GM12878 (cell line): ENCODE measurements around the gene DRAXIN. TPM values are rescaled to one million over a fixed set of nuclear protein-coding genes. Genes with fewer than 3 reads are reported as not detected.

Source experiments
- ATAC-seq: fragments of 200-7000 bp; cut with Tn5 transposase; 3 replicates; pipeline ENCODE4 v1.9.1; 2020; ENCODE audit warnings: mild to moderate bottlenecking, moderate library complexity
- BruUV-seq: library from RNA; stranded (reverse); fragments of 400-500 nt; replicated peaks from 2 replicates; lab custom pipeline; 2021; lab: Mats Ljungman, UMichigan
- CTCF ChIA-PET: fragments of 300-600 bp; sonication (Branson Sonifier 250); formaldehyde crosslinking; extraction: SDS; loops from one replicate; lab custom pipeline; 2021; ENCODE audit warnings: inconsistent platforms; lab: Yijun Ruan, JAX
- POLR2A ChIA-PET: fragments of 350-600 bp; formaldehyde crosslinking; extraction: SDS; loops from one replicate; lab custom pipeline; 2021; ENCODE audit warnings: inconsistent platforms; lab: Charles Lee
- RAD21 ChIA-PET: fragments of 300-600 bp; sonication (Branson Sonifier 250); formaldehyde crosslinking; loops from one replicate; lab custom pipeline; 2023; ENCODE audit warnings: antibody characterized with exemption; ENCODE audit not compliant: unreplicated experiment; lab: Charles Lee
- SMC1A ChIA-PET: fragments of 300-600 bp; sonication (Branson Sonifier 250); formaldehyde crosslinking; loops from one replicate; lab custom pipeline; 2023; ENCODE audit not compliant: unreplicated experiment, uncharacterized antibody; lab: Charles Lee
- DNase-seq: peaks from one replicate; pipeline ENCODE4 v3.0.0-alpha.2; 2011; ENCODE audit warnings: low read depth, low spot score
- FAIRE-seq: peaks from 3 replicates; lab custom pipeline; 2011; peaks lifted over from hg19 to GRCh38; lab: Jason Lieb, UNC
- H2AFZ ChIP-seq: 2 replicates; pipeline ENCODE4 v1.6.0; 2011; ENCODE audit warnings: low read depth, low read length, control low read depth; ENCODE audit not compliant: control insufficient read depth
- H3K27ac ChIP-seq: 2 replicates; pipeline ENCODE4 v1.5.1; 2011; ENCODE audit warnings: control low read depth; ENCODE audit not compliant: control insufficient read depth, insufficient read depth
- H3K27me3 ChIP-seq, 2 experiments: replicated peaks in 1 of 2; 2 replicates each; pipeline versions ENCODE4 v1.6.0 to v1.6.1; 2011; ENCODE audit warnings: low read length in 1 of 2; ENCODE audit not compliant: control insufficient read depth in 2 of 2, insufficient read depth in 2 of 2
- H3K36me3 ChIP-seq, 2 experiments: 2 replicates each; pipeline ENCODE4 v1.5.1; 2011; ENCODE audit warnings: low read length in 1 of 2; ENCODE audit not compliant: control insufficient read depth in 2 of 2, insufficient read depth in 2 of 2
- H3K4me1 ChIP-seq: 2 replicates; pipeline ENCODE4 v1.6.1; 2011; ENCODE audit warnings: mild to moderate bottlenecking, low read length, moderate library complexity, mixed read lengths; ENCODE audit not compliant: control insufficient read depth, insufficient read depth
- H3K4me2 ChIP-seq: 2 replicates; pipeline ENCODE4 v1.6.0; 2011; ENCODE audit warnings: control low read depth; ENCODE audit not compliant: control insufficient read depth, insufficient read depth
- H3K4me3 ChIP-seq: fragments of 200-600 bp; sonication (generic); 2 replicates; pipeline ENCODE4 v1.5.1; 2016
- H3K79me2 ChIP-seq: 2 replicates; pipeline ENCODE4 v1.6.0; 2011; ENCODE audit warnings: low read length; ENCODE audit not compliant: control insufficient read depth, insufficient read depth
- H3K9ac ChIP-seq: 2 replicates; pipeline ENCODE4 v1.8.0; 2011; ENCODE audit warnings: low read length, control low read depth, mixed read lengths; ENCODE audit not compliant: control insufficient read depth, insufficient read depth
- H3K9me3 ChIP-seq: replicated peaks from 3 replicates; pipeline ENCODE4 v1.5.1; 2011; ENCODE audit warnings: mild to moderate bottlenecking, low read length; ENCODE audit not compliant: control insufficient read depth, insufficient read depth
- H4K20me1 ChIP-seq: 2 replicates; pipeline ENCODE4 v1.6.0; 2011; ENCODE audit not compliant: control insufficient read depth, insufficient read depth
- ASH2L ChIP-seq: fragments of 300-600, 200-600 bp; sonication (generic); IDR thresholded peaks from 2 replicates; pipeline ENCODE4 v1.6.1; 2017; ENCODE audit warnings: low read depth, mild to moderate bottlenecking, borderline replicate concordance
- POLR2A ChIP-seq: IDR thresholded peaks from 2 replicates; pipeline ENCODE4 v1.6.1; 2011; ENCODE audit warnings: low read depth, mild to moderate bottlenecking, low read length
- SP1 ChIP-seq: IDR thresholded peaks from one replicate; pipeline ENCODE4 v1.6.1; 2011; ENCODE audit warnings: low read depth, low read length
- WGBS: methylation state at CpG from one replicate; pipeline ENCODE4 v1.1.6; 2016; ENCODE audit warnings: low lambda C conversion rate; ENCODE audit not compliant: insufficient replicate concordance, insufficient coverage; ENCODE audit errors: missing lambda C conversion rate; 5-methylcytosine and 5-hydroxymethylcytosine counted together
- in situ Hi-C: fragments of 300-500 bp; cut with MboI; formaldehyde crosslinking; loops from 9 replicates; pipeline ENCODE4 v1.14.3; 2018; ENCODE audit warnings: mixed read lengths
- intact Hi-C: fragments of 100-400 bp; cut with micrococcal nuclease; formaldehyde crosslinking; loops from one replicate; pipeline ENCODE4 v1.14.2; 2022; ENCODE audit not compliant: unreplicated experiment
- polyA plus RNA-seq, 11 experiments: library from polyadenylated mRNA; depleted of rRNA in 4 of 11; unstranded in 6 of 11; stranded (reverse) in 5 of 11; fragments of >200 nt; fragmentation: Nextera tagmentation in 4 of 11; fragmentation: Illumina TruSeq in 1 of 11; extraction: Ambion mirVana in 4 of 11; extraction: Trizol in 1 of 11; gene quantifications; 1 replicate in 1 of 11; 2 replicates in 10 of 11; pipeline versions ENCODE4 v1.2.1 to v1.2.3, GENCODE V29; 2011 to 2016; ENCODE audit warnings: inconsistent platforms in 2 of 11, missing spikeins in 2 of 11, low read depth in 1 of 11
- total RNA-seq, 4 experiments: library from RNA; depleted of rRNA in 3 of 4; stranded (reverse); fragments of >200 nt in 3 of 4; fragmentation: Illumina TruSeq in 1 of 4; extraction: Trizol in 1 of 4; gene quantifications; 2 replicates each; pipeline versions ENCODE4 v1.2.1 to v1.2.3, GENCODE V29; 2013 to 2021

DRAXIN gene
- total and polyA plus RNA-seq, 10 of the 15 experiments (the other 5 are each of a cell fraction or from before 2014, with no cell fraction given), result 0.01 to 0.05 (median 0.03) TPM; not detected in 3

- TF ChIP-seq POLR2A (peak; percentile 35), SP1 (no peak)
- ChIA-PET POLR2A (interaction anchor here (0.6 kb wide), 1 partner anchor 541 kb away, joined by 3 read pairs; no protein-coding TSS in a partner anchor), CTCF (no interaction called here), RAD21 (interaction anchor here (0.7 kb wide), 1 partner anchor 7 kb away, joined by 3 read pairs; the partner anchor contains the start of gene FBXO6), SMC1A (interaction anchor here (1.3 kb wide), 1 partner anchor 7 kb away, joined by 3 read pairs; no protein-coding TSS in a partner anchor)
- in situ Hi-C loops (no loop called here), intact Hi-C loops (no loop called here)
- Histone ChIP-seq H3K9me3 (no peaks in the 10 kb centered on the region), H3K9ac (no peak overlapping the region), H3K4me3 (no peak overlapping the region), H3K36me3 (peaks cover 2 to 15% of the 10 kb centered on the region in 2 experiments), H3K4me2 (no peak overlapping the region), H3K4me1 (peaks cover 10% of the 10 kb centered on the region), H2AFZ (no peak overlapping the region), H4K20me1 (no peaks in the 10 kb centered on the region), H3K79me2 (no peaks in the 10 kb centered on the region; the same call in 1 of the 2 replicates), H3K27me3 (no peaks in the 10 kb centered on the region), H3K27ac (no peak overlapping the region)
- FAIRE-seq (no peak), DNase-seq (no peak), ATAC-seq (peak; percentile 9; the same call in 1 of the 3 replicates)
- WGBS, result 92% methylated on average over 14 of the region's 14 CpGs
- BruUV-seq, result no TSS peak
These were observed 19.8 kb upstream of the DRAXIN start for GRCh38 chr1:11671544-11672286.

- no peaks in the 10 kb centered on the region for H3K79me2 ChIP-seq
- H3K4me3 ChIP-seq, result no peak overlapping the region
- FAIRE-seq (no peak), DNase-seq (no peak), ATAC-seq (no peak)
- in situ Hi-C loops (no loop called here), intact Hi-C loops (no loop called here)
- BruUV-seq, result no TSS peak
- ChIA-PET SMC1A (interaction anchor here (1.3 kb wide), 2 partner anchors 9 to 47 kb away, joined by 3 to 4 read pairs; no protein-coding TSS in a partner anchor), CTCF (interaction anchor here (1.7 to 1.9 kb wide), 2 partner anchors 8 to 9 kb away, joined by 3 to 6 read pairs; partner anchors contain the start of gene FBXO6), POLR2A (no interaction called here), RAD21 (no interaction called here)
- 0 out of 2 replicates have a peak, but pooled peaks have one; percentile 12 for TF ChIP-seq POLR2A
- no peak for TF ChIP-seq ASH2L
- no peak overlapping the region for H3K4me2 ChIP-seq
- 86% methylated on average over 14 of the region's 14 CpGs for WGBS
- peaks cover 2 to 15% of the 10 kb centered on the region in 2 experiments; a peak in 3 of 4 replicates for H3K36me3 ChIP-seq
- H3K9ac ChIP-seq, result no peak overlapping the region
- H4K20me1 ChIP-seq, result no peaks in the 10 kb centered on the region
- no peak overlapping the region for H2AFZ ChIP-seq
- no peaks in the 10 kb centered on the region for H3K27me3 ChIP-seq
- peaks cover 4% of the 10 kb centered on the region for H3K4me1 ChIP-seq
- no peaks in the 10 kb centered on the region for H3K9me3 ChIP-seq
- no peak overlapping the region for H3K27ac ChIP-seq
These were observed 18.3 kb upstream of the DRAXIN start for GRCh38 chr1:11673089-11673769.
